HG03460 (cell line): ENCODE measurements around the gene MMP23B.
"Not testable (repeated sequence)": the region's sequence is repeated elsewhere in the genome, so short reads cannot be mapped to it uniquely, and the experiment has no call there.

Source experiments
- ATAC-seq: cut with Tn5 transposase; IDR thresholded peaks from one replicate; pipeline ENCODE4 v1.9.1; 2021; ENCODE audit not compliant: unreplicated experiment

The MMP23B gene

DNA sequence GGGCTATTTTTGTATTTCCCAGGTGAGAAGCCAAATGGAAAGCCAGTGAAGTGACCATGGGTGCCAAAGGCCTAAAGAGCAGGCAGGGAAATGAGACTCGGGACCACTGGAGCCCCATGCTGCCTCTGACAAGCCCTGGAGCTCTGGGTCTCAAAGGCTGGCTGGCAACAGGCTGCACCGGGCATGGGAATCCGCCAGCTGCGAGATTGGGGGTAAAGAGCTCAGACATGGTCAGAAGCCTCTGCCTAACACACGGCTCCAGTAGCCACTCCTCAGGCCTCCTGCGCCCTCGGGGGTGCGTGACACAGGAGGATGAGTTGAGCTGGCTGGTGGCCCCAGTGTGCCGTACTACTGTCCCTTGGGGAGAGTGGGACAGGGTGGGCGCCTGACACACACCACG is 32.3 kb downstream of the MMP23B start:
- not testable (repeated sequence) for ATAC-seq

DNA sequence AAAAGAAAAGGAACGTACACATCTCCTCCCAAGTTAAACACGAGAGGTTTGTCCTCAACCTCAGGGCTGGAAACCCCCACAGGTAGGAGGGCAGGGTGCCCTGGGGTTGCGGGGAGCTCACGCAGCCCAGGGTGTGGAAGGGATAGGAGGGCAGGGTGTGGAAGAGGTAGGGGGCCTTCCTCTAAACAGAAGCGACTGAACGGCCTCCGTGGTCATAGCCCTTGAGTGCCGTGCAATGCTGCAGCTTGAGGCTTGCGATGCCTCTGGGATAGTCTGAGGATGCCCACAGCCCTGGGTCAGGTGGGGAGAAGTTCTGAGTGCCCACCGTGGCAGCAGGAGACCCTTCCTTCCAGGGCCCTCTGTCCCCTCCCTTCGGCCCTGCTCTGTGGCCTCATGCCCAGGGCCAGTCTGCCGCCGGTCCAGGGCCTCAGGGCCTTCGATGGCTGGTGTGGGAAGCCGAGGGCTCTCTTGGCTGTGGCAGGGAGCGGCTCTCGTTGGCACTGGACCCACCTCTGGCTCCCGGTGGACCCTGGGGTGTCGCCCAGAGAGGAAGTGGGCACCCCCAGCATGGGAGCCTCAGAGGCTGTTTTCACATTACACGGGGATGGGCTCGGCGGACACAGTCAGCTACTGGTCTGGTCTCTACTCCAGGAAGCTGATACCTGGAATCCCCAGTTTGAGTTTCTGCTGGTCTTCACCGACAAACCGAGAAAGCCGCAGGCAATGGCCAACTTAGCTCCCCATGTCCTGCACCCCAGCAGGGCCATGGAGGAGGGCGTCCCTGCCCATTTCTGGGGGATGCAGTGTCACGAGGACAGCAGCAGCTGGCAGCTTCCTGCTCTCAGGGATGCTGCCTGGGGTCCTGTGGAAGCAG is 33.2 kb downstream of the MMP23B start:
- no peak for ATAC-seq

DNA sequence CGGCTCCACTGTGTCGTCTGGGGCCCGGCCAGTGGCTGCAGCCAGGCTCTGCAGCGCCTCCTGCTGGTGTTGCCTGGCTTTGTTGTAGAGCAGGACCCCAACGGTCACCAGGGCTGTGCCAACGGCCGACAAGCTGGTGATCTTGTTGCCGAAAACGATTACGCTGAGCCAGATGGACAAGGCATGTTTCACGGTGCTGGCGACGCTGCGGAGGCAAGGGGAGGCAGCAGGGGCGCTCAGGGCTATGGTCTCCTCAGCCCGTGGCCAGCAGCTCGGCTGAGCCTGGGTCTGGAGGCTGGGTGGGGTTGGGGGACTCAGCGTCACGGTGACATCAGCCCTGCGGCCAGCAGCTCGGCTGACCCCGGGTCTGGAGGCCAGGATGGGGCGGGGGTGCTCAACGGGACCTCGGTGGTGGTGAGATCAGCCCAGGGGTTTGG is 33.9 kb downstream of the MMP23B start:
- ATAC-seq = no peak

DNA sequence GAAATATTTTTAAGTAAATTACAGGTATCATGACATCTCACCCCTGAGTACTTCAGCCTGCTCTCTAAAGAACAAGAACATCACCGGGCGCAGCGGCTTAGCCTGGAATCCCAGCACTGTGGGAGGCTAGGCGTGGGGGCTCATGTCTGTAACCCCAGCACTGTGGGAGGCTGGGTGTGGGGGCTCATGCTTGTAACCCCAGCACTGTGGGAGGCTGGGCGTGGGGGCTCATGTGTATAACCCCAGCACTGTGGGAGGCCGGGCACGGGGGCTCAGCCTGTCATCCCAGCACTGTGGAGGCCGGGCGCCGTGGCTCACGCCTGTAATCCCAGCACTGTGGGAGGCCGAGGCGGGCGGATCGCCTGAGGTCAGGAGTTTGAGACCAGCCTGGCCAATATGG is 34.6 kb downstream of the MMP23B start:
- ATAC-seq = no peak

DNA sequence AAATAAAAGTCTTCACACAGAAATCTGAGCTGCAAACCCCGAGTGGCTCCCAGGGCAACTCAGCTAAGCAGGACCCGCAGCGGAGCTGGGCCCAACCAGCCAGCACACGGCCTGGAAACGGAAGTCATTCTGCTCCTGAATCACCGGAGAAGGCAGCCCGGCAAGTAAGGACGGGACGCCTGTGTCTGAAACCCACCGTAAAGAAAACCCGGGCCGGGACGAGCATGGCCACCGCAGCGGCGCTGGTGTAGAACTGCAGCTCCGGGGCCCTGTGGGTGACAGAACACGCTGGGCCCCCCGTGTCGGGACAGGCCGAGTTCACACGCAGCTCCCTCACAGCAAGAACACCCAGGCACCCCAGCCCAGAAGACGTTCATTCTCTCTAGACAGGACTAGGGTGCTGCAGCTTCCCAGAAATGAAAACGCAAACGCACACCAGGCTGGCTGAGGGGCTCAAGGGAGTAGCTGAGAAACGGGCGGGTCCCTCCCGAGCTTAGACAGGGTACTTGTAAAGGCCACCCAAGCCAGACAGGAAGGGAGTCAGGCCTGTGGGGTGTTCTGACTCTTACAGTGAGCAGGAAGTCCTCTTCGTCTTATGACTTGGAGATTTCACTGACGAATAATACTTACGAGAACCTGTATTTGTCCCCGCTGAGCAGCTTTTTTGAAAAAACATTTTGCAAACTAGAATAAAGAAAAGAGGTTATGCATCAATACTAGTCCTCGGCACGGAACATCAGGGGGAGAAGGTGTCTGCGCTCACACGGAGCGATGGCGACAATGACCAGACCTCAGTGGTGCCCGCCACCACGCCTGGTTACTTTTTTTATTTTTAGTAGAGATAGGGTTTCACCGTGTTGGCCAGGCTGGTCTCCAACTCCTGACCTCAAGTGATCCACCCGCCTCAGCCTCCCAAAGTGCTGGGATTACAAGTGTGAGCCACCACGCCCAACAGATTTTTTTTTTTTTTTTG is 37.8 kb downstream of the MMP23B start:
- ATAC-seq = no peak

DNA sequence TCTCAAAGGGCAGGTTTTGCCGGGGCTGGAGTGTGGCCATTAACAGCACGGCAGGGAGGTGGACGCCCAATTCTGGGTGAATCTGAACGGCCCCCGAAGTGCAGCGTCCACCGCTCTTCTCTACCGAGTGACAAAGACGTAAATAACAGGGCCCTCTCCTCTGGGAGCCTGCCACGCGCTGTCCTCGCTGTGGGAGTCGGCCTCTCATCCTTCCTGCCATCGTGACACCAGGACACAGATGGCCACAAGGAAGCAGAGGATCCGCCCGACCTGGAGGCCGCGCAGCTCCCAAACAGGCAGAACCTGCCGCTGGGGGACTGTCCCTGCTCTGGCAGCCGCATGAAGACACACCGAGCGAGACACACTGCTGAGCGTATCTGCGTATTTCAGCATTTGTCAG is 38.9 kb downstream of the MMP23B start:
- no peak for ATAC-seq

DNA sequence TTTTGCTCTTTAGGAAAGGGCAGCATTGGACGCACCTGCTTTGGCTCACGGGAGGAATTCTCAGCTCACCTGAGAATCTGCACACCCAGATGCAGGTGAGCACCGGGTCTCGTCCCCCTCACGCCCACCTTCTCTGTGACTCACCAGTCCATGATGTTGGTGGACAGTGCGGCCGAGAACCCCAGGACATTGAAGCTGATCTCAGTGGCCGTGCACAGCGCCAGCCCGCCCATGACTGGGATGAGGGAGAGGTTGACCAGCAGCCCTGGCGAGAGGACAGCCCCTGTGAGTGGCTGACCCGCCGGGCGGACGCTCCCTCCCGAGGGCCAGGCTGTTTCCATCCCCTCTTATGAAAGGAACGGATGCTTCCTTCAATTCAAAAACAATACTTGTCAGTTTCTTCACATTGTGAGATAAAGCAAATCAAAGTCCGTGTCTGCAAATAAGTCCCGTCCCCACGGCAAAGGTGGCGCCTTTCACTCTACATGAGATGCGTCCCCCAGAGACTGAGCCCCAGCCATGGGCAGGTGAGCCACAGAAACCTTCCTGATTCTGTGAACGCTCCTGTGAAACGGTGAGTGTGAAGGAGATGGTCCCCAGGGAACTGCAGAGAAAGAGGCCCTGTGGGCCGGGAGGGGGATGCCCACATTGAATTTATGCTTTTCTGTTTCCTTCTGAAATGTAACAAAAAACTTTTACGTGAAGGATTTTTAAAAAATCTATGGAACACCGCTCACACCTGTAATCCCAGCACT is 39.6 kb downstream of the MMP23B start:
- no peak for ATAC-seq

DNA sequence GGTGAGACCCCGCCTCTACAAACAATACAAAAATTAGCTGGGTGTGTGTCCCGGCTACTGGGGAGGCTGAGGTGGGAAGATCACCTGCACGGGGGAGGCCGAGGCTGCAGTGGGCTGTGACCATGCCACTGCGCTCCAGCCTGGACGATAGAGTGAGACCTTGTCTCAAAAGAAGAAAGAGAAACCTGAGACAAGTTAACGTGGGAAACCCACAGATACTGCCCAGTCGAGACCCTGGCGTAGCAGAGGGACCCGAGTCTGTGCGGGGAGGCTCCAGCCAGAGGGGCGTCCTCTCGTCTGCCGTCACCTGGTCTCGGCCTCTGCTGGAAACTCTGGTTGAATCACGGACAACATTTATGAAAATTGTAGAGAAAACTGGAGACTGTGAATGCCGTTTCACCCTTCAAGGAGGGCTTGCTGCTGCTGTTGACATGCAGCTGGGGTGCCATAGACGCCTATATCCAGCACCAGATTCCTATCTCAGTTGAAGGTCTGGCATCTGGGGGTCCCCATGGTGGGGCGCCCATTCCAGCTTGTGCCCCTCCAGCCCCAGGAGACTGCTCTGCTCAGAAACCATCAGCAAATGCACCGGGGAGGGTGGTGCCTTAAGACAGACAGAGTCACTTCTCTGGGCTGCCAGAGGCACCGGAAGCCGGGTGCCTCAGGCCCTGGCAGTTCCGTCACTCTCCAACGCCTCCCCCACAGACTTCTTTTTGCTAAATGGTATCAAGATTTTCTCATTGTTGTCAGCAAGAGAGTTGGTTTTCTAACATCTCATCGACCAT is 40.4 kb downstream of the MMP23B start:
- ATAC-seq = no peak

DNA sequence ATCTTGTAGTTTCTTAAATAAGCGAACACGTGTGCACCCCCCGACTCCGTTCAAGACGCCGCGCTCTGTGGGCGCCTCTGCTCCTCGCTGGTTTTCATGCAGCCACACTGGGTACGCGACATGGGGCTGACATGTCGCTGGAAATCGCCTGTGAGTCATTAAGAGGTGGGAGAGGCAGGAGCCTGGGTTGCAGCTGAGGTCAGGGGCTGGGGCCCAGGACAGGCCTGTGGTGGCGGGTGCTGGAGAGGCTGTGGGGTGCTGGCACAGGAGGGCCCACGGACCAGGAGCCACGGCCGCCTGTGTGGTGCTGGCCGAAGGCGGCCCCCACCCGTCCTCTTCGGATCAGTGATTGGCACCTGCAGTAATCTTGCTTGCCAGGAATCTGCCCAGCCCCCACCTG is 42.8 kb downstream of the MMP23B start:
- ATAC-seq = not testable (repeated sequence)

DNA sequence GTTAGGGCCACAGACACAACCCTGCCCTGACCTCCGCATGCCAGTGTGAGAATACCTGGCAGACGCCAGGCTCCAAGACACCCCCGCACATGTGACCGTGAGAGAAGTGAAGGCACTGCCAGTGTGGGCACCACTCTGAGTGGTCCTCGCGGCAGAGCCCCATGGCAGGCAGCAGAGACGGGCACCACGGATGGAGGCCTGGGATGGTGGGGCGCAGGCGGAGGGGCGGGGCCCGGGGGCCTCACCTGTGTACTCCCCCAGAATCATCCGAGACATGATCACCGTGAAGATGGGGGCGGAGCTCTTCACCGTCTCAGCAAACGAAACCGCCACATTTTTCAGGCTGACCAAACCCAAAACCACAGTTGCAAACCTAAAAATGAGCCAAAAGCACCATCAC is 43.2 kb downstream of the MMP23B start:
- not testable (repeated sequence) for ATAC-seq

DNA sequence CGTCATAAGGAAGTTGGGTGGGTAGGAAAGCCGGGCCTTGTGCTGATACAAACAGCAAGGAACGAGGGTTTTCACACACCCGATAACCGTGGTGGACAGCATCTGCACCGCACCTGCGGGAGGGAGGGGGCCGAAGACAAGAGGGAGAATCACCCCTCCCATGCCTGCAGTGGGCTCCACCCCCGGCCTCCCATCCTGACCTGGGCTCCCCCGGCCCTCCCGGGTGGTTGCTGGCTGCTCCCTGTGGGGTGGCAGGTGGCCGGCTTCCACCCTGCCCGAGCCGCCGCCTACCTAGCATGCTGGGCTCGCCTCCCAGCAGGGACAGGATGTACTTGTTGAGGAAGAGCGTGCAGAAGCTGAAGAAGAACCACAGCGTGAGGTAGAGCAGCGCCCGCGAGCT is 44.1 kb downstream of the MMP23B start:
- ATAC-seq = not testable (repeated sequence)

DNA sequence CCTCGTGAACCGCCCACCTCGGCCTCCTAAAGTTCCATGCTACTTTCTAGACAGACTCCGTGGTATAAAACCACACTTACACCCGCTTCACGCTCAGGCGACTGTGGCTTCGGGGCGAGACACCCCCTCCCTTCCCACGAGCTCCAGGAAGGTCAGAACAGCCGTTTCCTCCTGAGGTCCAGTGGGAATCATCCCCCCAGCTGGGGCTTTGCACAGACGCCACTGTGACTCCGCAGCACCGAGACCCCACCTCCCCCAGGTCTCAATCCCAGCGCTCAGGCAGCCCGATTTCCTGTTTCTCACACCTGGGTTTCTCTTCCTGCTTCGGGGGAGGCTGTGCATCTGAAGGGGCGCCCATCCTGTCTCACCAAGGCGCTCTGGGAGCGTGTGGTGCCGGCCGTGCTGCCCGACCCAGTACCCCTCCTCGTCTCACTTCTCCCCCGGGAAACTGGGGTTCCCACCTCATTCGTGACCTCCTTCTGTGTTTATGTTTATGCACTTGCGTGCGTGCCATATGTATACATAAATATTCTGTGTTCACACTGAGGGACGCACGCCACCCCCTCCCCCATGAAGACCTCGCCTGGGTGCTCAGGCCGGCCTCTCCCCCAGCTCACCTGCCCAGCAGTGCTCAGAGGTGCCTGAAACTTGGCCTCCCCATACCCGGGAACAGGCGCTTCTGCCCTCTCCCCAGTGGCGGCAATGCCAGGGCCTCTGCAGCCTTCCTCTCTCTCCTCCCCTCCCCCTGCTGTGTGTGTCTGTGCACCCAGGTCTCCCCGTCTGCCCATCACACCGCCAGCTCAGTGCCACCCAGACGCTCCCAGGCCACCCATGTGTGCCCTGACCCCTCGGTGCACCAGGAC is 46.0 kb downstream of the MMP23B start:
- ATAC-seq = peak; percentile 72

DNA sequence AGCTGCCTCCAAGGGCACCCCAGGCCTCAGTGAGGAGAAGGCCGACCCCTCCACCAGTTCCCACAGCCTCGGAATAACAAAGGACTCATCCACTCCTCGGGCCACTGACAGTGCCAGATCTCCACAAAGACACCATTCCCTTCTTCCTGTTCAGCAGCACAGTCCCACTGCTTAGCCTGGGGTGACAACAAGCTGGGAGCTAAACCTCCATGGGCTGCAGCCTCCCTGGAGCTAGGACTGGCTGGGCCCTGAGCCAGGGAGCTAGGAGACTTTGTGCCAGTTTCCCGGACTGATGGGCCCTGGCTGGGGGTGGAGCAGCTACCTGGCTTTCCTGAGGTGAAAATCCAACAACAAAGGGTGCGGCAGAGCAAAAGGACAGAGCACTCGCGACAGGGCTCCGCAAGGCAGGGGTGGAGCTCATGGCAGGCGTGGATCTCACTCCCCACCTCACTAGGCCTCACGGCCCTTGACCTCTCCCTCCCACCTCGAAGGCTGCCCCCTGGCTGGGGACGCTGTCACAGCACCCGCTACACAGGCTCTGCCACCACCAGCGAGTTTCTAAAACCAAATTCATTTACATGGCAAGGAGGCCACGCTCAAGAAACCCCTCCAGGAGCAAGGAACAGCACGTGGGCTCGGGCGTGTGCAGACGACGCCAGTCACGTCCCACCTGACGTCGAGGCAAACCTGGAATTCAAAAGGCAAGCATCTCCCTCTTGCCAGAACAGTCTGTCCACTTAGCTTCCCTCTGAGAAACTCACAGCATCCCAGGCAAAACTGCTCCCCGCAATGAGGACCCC is 46.8 kb downstream of the MMP23B start:
- no peak for ATAC-seq

DNA sequence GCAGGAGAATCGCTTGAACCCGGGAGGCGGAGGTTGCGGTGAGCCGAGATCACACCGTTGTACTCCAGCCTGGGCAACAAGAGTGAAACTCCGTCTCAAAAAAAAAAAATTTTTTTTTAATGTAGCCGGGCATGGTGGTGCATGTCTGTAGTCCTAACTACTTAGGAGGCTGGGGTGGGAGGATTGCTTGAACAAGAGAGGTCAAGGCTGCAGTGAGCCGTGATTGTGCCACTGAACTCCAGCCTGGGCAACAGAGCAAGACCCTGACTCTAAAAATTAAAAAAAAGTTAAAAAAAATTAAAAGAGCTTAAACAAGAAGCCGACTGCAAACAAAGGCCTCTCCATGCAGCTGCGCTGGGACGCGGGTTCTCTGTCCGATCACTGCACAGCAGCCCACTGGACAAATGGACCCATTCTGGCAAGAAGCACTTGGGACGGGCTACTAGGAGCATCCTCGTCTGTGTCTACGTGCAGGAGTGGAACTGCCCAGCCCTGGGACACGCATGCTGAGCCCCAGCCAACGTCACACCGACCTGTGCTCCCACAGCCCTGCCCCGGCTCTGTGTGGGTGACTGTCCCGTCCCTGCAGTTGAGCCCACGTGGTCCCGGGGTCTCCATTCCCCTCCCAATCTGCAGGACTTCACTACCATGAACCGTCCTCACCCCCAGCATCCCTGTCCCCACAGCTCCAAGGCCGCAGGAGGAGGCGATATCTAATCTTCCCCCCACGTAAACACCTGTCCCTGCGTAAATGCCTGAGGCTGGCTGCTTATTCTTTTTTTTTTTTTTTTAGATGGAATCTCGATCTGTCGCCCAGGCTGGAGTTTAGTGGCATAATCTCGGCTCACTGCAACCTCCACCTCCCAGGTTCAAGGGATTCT is 48.3 kb downstream of the MMP23B start:
- ATAC-seq = no peak

DNA sequence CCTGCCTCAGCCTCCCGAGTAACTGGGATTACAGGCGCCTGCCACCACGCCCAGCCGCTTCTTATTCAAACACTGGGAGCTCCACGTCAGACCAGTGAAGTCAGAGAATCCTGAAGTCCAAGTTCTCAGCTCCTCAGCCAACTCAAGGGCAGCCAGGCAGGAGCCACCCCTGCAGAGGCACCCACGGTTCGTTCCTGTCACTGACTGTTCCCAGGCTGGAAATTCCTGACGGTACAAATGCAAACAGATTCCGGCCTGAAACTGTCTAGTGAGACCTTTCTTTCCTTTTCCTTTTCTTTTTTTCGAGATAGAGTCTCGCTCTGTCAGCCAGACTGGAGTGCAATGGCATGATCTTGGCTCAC is 48.9 kb downstream of the MMP23B start:
- ATAC-seq = no peak

DNA sequence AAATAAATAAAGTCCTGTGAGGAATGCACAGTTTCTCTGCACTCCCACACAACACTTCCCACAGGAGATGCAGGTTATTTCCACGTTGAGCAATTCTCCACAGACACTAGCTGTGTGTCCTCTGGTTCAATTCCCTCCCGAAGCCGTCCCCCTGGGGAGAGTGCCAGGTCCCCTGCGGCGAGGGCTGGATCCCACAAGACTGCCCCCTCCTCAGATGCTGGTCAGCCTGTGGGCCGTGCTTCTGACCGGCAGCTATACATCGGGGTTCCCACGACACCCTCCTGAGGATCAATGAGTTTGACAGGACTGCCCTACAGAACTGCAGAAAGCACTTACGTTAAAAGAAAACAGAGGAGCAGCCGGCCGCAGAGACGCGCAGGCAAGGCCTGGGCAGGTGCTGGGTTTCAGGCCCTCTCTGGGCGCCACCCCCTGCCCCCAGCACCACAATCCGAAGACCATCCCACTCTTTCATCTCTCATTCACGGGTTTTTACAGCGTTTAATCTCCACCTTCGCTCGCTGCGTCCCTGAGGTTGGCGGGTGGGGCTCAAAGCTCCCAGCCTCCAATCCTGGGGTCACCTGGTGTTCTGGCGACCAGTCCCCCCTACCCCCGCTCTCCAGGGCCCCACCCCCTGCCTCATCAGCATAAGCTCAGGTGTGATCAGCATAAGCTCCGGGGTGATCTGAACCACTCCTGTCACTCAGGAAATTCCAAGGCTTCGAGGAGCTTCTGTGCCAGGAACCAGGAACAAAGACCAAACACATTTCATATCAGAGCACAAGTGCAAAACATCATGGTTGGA is 51.3 kb downstream of the MMP23B start:
- no peak for ATAC-seq
